Epidermal melanocyte (primary cell): ENCODE measurements around the gene ERICH6B.
"Not testable (repeated sequence)": the region's sequence is repeated elsewhere in the genome, so short reads cannot be mapped to it uniquely, and the experiment has no call there.

ENCODE experiments used
- DNase-seq: peaks from one replicate; pipeline ENCODE4 v3.0.0; 2011; ENCODE audit warnings: low spot score; ENCODE audit not compliant: insufficient read length

Gene ERICH6B

DNA sequence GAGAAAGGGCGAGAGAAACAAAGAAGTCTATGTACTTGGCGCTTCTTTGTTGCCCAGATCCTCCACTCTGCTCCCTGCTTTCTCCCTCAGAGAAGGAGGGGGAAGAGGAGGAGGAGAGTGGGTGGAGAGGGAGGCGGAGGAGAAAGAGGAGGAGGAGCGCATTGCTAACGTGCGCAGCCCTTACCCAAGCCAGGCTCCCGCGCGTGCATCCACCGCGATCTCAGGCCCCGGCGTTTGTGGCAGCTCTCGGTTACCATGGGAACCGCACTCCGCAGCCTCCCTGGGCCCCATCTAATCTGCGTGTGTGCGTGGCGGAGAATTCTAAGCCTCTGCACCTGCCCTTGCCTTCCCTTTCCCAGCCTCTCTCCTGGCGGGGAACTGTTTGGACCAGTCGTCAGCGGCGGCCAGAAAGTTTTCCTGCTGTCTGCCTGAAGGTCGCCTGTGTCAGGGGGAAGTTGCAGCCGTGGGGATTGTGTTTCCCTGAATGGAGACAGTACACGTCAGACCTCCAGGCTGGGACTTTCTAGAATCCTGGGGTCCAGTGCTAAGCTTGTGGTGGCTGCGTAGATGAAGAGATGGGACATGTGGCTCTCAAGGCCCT lies at the start of gene ERICH6B:
Gene ERICH6B (minus strand): TSS at position 239 of the 601 bp plus-strand sequence. CDS start 18,734 bp downstream, outside the sequence.
- peak; percentile 79 for DNase-seq

DNA sequence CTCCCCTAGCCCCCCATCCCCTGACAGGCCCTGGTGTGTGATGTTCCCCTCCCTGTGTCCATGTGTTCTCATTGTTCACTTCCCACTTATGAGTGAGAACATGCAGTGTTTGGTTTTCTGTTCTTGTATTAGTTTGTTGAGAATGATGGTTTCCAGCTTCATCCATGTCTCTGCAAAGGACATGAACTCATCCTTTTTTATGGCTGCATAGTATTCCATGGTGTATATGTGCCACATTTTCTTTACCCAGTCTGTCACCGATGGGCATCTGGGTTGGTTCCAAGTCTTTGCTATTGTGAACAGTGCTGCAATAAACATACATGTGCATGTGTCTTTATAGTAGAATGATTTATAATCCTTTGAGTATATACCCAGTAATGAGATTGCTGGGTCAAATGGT lies 47.4 kb upstream of the ERICH6B start:
- not testable (repeated sequence) for DNase-seq

DNA sequence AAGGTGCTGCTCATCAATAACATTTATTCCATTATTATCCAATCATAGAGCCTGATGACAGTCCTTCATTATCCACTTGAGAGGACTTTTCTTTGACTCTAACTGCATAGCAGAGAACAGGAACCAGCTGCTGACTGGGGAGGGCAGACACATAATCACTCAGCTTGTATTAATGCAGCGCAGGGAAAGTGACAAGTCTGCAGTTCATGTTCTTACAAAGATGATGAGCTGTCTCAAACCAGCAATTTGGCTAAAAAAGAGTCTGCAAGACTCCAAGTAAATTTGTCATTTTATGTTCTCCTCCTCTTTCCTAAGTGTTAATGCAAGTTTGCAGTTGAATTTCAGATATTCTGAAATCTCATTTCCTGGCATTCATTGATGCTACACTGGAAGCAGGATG lies 46.6 kb upstream of the ERICH6B start:
- no peak for DNase-seq

DNA sequence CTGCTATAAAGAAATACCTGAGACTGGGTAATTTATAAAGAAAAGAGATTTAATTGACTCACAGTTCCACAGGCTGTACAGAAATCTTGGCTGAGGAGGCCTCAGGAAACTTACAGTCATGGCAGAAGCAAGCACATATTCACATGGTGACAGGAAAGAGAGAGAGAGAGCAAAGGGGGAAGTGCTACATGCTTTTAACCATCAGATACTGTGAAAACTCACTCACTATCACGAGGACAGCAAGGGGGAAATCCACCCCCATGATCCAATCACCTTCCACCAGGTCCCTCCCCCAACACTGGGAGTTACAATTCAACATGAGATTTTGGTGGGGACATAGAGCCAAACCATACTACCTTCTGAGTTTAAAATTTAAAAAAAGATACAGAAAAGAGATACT lies 44.9 kb upstream of the ERICH6B start:
- not testable (repeated sequence) for DNase-seq

DNA sequence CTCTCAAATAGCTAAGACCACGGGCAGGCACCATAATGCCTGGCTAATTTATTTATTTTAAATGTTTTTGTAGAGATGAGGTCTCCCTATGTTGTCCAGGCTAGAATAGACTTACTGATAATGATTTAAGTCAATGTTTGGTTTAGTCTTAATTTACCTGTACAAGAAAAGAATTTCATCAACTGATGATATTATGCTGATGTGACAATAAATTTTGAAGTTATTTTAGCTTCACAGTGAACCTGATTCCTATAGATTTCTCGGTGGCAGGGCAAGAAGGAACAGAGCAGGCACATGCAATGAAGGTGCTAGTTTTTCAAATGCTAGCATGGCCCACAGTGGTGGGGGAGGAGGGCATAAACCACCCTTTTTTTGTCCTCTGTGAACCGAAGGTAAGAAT lies 44.0 kb upstream of the ERICH6B start:
- DNase-seq = no peak

DNA sequence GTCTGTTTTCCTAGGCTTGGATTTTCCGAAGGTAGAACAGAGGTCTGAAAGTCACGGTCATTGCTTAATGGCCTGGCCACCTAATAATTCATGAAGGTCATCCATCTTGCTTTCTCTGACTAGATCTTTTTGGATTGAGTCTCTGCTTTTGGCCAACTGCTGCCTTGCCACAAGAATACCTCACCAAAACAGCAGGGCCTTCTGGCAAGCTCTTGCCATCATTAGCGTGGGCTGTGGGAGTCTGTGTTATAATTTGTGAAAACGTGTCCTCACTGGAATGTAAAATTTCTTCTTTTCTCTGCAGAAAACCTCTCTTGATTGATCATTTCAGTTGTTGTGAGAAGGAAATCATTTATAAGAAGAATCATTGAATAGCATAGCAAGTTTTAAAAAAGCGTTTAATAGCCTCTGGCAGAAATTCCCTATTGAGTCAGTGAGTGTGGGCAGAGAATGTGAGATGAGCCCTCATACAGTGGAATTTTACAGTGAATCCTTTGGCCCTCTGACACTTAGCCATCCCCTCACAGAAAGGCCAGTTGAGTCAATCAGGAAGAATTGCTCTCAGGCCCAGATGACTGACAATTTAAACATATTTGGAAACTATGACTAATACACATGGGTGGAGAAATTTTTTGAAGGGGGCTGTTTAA lies 43.2 kb upstream of the ERICH6B start:
- peak; percentile 50 for DNase-seq

DNA sequence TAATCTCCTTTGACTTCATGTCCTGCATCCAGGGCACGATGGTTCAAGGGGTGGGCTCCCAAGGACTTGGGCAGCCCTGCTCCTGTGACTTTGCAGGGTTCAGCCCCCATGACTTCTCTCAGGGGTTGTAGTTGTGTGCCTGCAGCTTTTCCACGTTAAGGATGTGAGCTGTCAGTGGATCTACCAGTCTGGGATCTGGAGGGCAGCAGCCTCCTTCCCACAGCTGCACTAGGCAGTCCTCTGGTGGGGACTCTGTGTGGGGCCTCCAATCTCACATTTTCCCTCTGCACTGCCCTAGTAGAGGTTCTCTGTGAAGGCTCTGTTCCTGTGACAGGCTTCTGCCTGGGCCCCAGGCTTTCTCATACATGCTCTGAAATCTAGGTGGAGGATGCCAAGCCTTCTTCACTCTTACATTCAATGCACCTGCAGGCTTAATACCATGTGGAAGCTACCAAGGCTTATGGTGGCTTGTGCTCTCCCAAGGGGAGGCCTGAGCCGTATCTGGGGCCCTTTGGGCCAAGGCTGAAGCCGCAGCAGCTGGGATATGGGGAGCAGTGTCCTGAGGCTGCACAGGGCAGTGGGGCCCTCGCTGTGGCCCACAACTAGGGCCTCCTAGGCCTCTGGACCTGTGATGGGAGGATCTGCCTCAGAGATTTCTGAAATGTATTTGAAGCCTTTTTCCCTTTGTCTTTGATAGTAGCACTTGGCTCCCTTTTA lies 39.3 kb upstream of the ERICH6B start:
- DNase-seq = no peak

DNA sequence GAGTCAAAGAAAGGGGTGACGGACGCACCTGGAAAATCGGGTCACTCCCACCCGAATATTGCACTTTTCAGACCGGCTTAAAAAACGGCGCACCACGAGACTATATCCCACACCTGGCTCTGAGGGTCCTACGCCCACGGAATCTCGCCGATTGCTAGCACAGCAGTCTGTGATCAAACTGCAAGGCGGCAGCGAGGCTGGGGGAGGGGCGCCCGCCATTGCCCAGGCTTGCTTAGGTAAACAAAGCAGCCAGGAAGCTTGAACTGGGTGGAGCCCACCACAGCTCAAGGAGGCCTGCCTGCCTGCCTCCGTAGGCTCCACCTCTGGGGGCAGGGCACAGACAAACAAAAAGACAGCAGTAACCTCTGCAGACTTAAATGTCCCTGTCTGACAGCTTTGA lies 29.7 kb upstream of the ERICH6B start:
- not testable (repeated sequence) for DNase-seq

DNA sequence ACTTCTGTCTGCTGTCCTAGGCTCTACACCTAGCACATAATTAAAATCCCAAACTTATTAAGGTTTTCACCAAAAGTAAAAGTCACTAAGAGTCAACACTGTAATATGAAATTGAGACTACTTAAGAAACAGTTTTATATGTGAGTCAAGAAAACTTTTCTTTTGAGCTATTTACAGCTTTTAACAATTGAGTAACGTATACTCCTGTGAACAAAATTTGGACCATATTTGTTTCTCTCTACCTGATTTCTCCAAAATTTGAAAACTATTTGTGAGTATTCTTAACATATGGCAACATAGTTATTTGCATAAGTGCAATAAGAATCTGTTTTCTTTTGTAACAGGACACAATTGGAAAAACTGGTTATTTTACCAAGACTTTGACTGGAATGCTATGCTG lies 26.6 kb upstream of the ERICH6B start:
- DNase-seq = not testable (repeated sequence)

DNA sequence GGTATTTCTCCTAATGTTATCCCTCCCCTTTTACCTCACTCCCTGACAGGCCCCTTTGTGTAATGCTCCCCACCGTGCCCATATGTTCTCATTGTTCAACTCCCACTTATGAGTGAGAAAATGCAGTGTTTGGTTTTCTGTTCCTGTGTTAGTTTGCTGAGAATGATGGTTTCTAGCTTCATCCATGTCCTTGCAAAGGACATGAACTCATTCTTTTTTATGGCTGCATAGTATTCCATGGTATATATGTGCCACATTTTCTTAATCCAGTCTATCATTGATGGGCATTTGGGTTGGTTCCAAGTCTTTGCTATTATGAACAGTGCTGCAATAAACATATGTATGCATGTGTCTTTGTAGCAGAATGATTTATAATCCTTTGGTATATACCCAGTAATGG lies 19.8 kb upstream of the ERICH6B start:
- DNase-seq = not testable (repeated sequence)

DNA sequence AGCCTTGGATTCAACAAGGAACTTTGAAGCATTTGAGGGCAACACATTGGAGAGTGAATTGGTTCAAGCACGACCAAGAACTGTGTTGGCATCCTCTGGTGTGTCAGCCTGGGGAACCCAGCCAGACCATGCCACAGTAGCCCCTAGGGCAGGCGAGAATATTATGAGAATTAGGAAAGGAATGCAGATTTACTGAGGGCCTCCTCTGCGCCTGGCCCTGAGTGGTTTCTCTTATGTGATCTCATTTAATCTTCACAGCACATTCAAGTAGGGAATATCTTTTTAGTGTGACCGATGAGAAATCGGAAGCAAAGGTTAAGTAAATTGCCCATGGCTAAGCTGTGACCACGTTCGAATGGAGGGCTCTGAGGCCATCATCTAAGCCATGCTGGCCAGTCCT lies 15.3 kb upstream of the ERICH6B start:
- no peak for DNase-seq

DNA sequence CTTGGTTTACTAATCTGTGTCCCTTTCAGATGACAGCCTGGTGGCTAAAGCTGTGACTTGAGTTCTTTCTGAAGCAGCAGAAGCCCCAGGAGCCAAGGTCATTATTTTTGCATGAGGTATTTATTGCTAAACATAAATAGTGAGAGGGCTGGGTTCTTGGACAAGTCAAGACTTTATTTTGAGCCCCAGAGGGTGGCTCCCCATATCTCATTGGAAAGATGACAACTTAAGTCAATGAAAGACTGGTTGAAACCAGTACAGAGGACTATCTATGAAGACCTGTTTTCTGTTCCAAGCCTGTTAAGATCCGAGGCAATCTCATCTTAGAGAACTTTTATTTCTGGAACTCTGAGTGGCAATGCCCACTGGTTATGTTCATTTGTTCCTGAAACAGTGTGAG lies 14.4 kb upstream of the ERICH6B start:
- DNase-seq = no peak

DNA sequence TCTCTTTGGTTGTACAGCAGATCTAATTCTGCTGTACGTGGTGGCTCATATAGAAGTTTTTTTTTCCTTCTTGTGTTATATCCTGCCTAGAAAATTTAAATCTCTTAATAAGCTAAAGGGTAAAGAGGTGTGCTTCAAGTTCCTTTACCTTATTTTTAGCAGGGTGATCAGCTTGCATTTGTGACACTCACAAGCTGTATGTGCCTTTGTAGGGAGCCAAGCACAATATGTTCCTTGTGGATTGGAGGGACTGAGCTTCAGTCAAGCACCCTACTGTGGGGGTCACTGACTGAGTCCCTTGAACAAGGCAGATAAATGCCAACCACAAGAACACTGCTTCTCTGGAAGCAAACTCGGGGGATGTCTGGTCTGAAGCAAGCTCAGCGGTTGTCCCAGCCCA lies 12.6 kb upstream of the ERICH6B start:
- no peak for DNase-seq

DNA sequence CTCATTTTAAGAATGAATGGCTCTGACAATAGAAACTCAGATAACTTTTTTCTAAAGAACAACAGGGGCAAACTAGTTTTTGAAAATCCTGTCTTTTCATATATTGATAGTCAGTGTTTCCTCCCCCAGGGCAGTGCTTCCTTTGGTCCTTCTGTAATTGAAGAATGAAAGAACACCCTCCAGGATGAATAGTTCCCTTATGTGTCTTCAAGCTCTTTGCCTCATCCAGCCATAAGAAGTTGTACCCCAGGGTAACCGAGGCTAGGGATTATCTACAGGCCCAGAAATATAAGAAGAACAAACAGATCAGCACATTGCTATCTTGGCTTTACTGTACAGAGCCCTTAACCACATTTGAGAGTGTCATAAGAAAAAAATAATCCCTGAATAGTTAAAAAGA lies 12.1 kb upstream of the ERICH6B start:
- no peak for DNase-seq

DNA sequence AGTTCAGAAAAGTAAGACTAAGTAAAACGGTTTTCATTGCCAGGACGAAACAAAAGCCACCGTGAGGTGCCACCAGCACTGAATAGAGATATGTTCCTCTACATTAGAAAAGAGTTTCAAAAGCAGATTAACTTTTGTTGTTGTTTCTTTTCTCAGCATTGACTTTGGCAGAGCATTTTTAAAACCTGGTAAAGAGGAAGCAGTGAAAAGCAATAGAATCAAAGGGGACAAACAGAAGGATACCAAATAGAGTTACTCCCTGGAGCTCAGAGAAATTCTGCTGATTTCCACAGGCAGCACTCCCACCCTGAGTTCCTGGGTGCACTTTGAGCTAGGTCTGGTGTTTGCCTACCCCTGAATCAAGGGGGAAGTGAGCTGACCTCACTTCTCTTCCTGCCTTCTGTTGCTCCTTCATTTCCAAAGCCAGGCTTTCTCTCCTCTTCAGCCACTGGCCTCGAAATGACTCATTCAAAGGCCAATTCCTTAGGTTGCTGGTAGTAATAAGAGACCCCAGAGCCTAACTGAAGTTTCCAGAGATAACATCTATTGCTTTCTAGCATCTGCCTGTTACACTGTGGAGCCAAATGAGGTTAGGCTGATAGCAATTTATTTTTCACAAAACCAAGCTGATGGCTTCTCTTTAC lies 11.3 kb upstream of the ERICH6B start:
- DNase-seq = no peak

DNA sequence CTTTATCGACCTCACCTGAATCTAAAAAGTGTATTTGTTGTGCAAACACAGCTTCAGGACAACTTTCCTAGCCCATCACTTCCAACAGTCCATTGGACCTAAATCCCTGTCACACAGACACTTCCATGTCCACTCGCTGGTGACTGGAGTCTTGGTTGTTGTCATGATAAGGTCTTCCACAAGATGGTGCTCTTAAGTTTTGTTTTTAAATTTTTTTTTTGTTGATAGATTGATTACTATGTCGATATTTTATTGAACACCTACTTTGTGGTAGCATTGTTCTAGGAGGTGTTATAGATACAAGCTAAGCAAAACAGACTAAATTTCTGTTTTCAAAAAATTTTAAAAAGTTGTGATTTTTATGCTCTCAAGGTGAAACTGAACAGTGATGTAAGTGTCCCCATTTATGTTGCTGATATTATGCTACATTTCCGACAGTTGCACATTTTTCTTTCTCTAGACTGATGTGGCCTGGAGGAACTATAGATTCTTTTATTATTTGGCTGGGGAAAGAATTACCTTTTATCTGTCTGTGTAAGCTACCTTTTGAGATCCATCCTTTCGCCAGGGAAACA lies 8.1 kb upstream of the ERICH6B start:
- DNase-seq = no peak

DNA sequence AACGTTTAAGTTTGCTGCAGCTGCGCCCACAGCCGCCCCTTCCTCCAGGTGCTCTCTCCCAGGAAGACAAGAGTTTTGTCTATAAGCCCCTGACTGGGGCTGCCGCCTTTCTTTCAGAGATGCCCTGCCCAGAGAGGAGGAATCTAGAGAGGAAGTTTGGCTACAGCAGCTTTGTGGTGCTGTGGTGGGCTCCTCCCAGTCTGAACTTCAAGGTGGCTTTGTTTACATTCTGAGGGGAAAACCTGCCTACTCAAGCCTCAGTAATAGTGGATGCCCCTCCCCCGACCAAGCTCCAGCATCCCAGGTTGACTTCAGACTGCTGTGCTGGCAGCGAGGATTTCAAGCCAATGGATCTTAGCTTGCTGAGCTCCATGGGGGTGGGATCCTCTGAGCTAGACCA lies 6.4 kb upstream of the ERICH6B start:
- no peak for DNase-seq

DNA sequence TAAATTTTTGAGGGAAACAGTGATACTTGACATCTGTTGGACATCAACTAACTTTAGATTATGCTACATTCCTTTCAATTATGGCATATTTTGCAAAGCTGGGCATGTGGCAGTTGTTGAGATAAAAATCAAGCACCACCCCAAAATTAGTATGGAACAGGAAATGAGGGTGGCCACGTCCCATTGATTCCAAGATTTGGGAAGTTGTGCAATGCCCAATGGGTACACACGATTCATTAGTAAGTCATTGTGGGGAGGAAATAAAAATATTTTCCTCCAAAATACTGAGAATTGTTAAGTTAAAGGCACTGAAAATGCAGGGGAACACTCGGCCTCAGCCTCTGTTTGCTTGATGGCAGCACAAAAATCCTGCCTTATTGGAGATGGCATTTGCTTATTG lies 7.6 kb downstream of the ERICH6B start:
- no peak for DNase-seq

DNA sequence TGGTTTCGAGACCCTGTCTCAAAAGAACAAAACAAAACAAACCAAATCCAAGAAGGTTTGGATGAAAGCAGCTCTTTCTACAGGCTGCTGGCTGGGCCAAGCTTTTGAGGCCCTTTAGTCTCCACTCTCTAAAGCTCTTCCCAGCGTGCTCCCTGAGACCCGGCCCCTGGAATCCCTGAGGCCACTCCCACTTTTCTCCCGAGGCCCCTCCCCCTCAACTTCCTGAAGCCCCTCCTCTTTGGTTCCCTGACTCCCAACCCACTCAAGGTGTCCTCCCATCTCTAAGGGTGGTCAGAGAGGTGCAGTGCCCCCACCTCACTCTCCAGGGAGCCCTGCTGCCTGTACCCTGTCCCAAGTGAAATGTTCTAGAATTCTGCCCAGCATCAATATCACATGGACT lies 10.6 kb downstream of the ERICH6B start:
- no peak for DNase-seq

DNA sequence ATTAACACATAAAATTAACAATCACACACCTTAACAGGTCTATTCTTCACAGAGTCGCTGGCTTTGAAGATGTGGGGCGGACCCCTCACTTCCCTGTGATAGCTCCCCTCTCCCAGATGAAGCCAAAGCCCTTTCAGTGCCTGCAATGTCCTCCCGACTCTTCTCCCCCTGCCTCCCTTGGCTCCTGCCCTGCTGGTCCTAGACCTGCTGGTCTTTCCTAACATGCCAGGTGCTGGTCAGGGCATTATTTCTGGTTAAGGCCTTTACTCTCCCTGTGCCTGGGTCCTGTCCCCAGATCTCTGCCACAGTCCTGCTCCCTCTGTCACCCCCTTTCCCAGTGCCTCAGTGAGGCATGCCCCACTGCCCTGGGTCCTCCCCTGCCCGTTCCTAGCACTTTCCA lies 12.2 kb downstream of the ERICH6B start:
- no peak for DNase-seq

DNA sequence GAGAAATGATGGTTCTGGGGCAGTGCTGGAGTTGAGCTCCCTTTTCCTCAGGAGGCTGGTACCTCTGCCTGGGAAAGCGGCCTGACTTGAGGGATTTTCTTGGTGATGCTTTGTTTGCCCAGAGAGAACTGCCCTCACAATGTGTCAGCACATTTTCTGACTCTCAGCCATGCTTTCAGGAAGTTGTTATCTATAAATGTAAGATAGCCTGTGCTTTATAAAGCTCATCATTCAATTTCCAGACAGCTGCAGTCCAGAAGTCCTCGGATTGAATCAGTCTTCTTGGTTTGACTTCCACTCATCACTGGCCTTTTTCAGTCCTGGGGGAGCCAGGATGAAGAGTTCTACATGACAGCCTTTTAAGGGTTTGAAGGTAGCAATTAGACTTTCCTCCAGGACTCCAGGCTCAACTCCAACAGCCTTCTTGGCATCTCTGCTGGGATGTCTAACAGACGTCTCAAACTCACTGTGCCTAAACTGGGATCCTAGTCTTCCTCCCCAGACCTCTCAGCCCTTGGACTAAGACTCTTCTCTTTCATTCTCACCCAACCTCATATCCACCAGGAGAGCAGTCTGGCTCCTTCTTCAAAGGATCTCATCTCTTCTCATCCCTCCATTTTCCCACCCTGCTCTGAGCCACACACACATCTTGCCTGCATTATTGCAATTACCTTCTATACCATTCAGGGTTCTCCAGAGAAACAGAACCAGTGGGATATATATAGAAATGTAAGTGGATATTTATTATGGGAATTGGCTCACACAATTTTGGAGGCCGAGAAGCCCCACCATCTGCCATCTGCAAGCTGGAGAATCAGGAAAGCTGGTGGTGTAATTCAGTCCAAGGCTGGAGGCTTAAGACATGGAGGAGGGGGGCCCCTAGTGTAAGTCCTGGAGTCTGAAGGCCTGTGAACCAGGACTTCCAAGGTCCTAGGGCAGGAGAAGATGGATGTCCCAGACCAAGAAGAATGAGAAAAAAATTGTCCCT lies 13.1 kb downstream of the ERICH6B start:
- no peak for DNase-seq
